CD4-positive, alpha-beta T cell treated with Interleukin-17A for 1 hour (primary cell): Measurements from ENCODE around the gene NR3C2.
A peak's percentile ranks its signal among the peaks of the same experiment; 100 is the strongest.

Source experiments
- DNase-seq: peaks from one replicate; pipeline ENCODE4 v3.0.0-alpha.2; 2020

NR3C2 gene

GRCh38 chr4:148441986-148442831, at the start of gene NR3C2:
TSS of gene NR3C2 (minus strand) at chr4:148442414.
- DNase-seq, result peak; percentile 99

- no peak for DNase-seq
These were observed 45.0 kb upstream of the NR3C2 start for GRCh38 chr4:148487181-148487580.

- no peak for DNase-seq
These were observed 39.4 kb upstream of the NR3C2 start for GRCh38 chr4:148481636-148482035.

- DNase-seq, result no peak
These were observed 35.1 kb upstream of the NR3C2 start for GRCh38 chr4:148477276-148477675.

GRCh38 chr4:148469938-148470337, 27.7 kb upstream of the NR3C2 start:
- DNase-seq, result no peak

GRCh38 chr4:148454835-148455234, 12.6 kb upstream of the NR3C2 start:
- no peak for DNase-seq

GRCh38 chr4:148453833-148454232, 11.6 kb upstream of the NR3C2 start:
- no peak for DNase-seq

- DNase-seq, result no peak
These were observed 10.8 kb upstream of the NR3C2 start for GRCh38 chr4:148452970-148453369.

GRCh38 chr4:148449921-148450320, 7.7 kb upstream of the NR3C2 start:
- no peak for DNase-seq

- no peak for DNase-seq
These were observed 5.9 kb upstream of the NR3C2 start for GRCh38 chr4:148448141-148448540.

GRCh38 chr4:148447681-148448080, 5.5 kb upstream of the NR3C2 start:
- peak; percentile 72 for DNase-seq

- DNase-seq, result no peak
These were observed 3.7 kb upstream of the NR3C2 start for GRCh38 chr4:148445860-148446330.

GRCh38 chr4:148445071-148445859, 3.1 kb upstream of the NR3C2 start:
- DNase-seq, result peak; percentile 76

GRCh38 chr4:148444296-148445070, 2.3 kb upstream of the NR3C2 start:
- DNase-seq, result peak; percentile 52

GRCh38 chr4:148443512-148444295, 1.5 kb upstream of the NR3C2 start:
- DNase-seq, result peak; percentile 40

- DNase-seq, result no peak
These were observed 758 bp upstream of the NR3C2 start for GRCh38 chr4:148442832-148443511.

GRCh38 chr4:148441624-148441985, 609 bp downstream of the NR3C2 start:
- no peak for DNase-seq

- DNase-seq, result no peak
These were observed 4.2 kb downstream of the NR3C2 start for GRCh38 chr4:148438047-148438446.

GRCh38 chr4:148437439-148437838, 4.8 kb downstream of the NR3C2 start:
- no peak for DNase-seq

GRCh38 chr4:148436512-148436911, 5.7 kb downstream of the NR3C2 start:
- DNase-seq, result no peak

GRCh38 chr4:148435654-148436406, 6.4 kb downstream of the NR3C2 start:
- DNase-seq, result no peak
